Prostate gland (tissue), 2 donors: ENCODE data around the gene UNC119. TPM values are rescaled to one million over a fixed set of nuclear protein-coding genes. Genes with fewer than 3 reads are reported as not detected.

Experiments used
- DNase-seq: peaks from one replicate; pipeline ENCODE4 v3.0.0-alpha.2; 2019; ENCODE audit warnings: low spot score
- H3K27ac ChIP-seq, 2 donors: fragments of 200-600 bp; sonication (generic); 2 replicates each; pipeline ENCODE4 v1.5.1; 2017 to 2019
- H3K27me3 ChIP-seq: fragments of 200-600 bp; sonication (generic); replicated peaks from 2 replicates; pipeline ENCODE4 v1.5.1; 2019; ENCODE audit not compliant: insufficient read depth
- H3K36me3 ChIP-seq, 2 donors: fragments of 200-600 bp; sonication (generic); 1 replicate in 1 of 2; 2 replicates in 1 of 2; pipeline versions ENCODE4 v1.5.1 to v1.8.1; 2017 to 2019
- H3K4me1 ChIP-seq: fragments of 200-600 bp; sonication (generic); replicated peaks from 2 replicates; pipeline ENCODE4 v1.5.1; 2019
- H3K4me3 ChIP-seq, 2 donors: fragments of 200-600 bp; sonication (generic); 2 replicates each; pipeline ENCODE4 v1.5.1; 2017 to 2019
- H3K9me3 ChIP-seq: fragments of 200-600 bp; sonication (generic); 2 replicates; pipeline ENCODE4 v1.5.1; 2017
- CTCF ChIP-seq, 4 experiments: fragments of 200-600 bp in 2 of 4; fragments of 450-650 bp in 2 of 4; sonication (generic) in 2 of 4; IDR thresholded peaks; 1 replicate in 3 of 4; 2 replicates in 1 of 4; pipeline ENCODE4 v1.5.1; 2016 to 2019; ENCODE audit warnings: antibody characterized with exemption in 4 of 4, mild to moderate bottlenecking in 2 of 4, moderate library complexity in 2 of 4
- POLR2A ChIP-seq: fragments of 450-650 bp; IDR thresholded peaks from one replicate; pipeline ENCODE4 v1.6.1; 2016; ENCODE audit warnings: antibody characterized with exemption, mild to moderate bottlenecking
- POLR2AphosphoS5 ChIP-seq: sonication (generic); formaldehyde crosslinking; IDR thresholded peaks from one replicate; pipeline ENCODE4 v1.6.1; 2017; ENCODE audit warnings: antibody characterized with exemption
- WGBS: methylation state at CpG from one replicate; pipeline ENCODE4 v1.1.5; 2018; 5-methylcytosine and 5-hydroxymethylcytosine counted together
- intact Hi-C: fragments of 100-400 bp; cut with DNase I; formaldehyde crosslinking; loops from one replicate; pipeline ENCODE4 v1.14.2; 2022
- total RNA-seq, 2 donors: library from RNA; depleted of rRNA; stranded (reverse); fragments of >200 nt; gene quantifications; one replicate each; pipeline ENCODE4 v1.1.0, GENCODE V29; 2016

UNC119 gene
- total RNA-seq, 2 donors from 2014 or later: 51.1 to 154 TPM

GRCh38 chr17:28545787-28546415 lies 6.5 kb downstream of the UNC119 start:
- H3K4me1 ChIP-seq: no peaks in the 10 kb centered on the region
- WGBS: 75% methylated on average over 6 of the region's 6 CpGs
- no peaks in the 10 kb centered on the region for H3K9me3 ChIP-seq
- H3K36me3 ChIP-seq: no peaks in the 10 kb centered on the region
- TF ChIP-seq POLR2AphosphoS5: no peak
- no peak for TF ChIP-seq POLR2A
- TF ChIP-seq CTCF (IDR thresholded peaks at IDR 0.05): no peak
- no peaks in the 10 kb centered on the region for H3K27me3 ChIP-seq
- intact Hi-C loops: loop anchor here (5.0 kb wide), 1 partner anchor 66 kb away; the partner anchor contains the start of gene RSKR
- H3K4me3 ChIP-seq: no peak overlapping the region
- DNase-seq: no peak
- no peak overlapping the region for H3K27ac ChIP-seq

DNA sequence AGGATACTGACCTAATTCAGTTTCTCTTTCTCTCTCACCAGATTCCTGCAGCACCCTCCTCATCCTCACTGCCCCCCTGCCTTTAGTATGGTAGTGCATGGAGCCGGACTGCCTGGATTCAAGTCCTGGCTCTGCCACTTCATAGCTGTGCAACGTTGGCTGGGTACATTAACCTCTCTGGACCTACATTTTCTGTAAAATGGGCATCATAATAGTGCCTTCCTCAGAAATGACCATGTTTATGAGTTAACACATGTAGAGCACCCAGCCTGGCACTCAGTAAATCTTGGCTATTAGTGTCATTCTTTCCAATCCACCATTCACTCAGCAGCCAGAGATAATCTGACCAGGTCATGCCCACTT lies 7.3 kb downstream of the UNC119 start:
- 83% methylated on average over 2 of the region's 2 CpGs for WGBS
- H3K4me3 ChIP-seq: no peak overlapping the region
- no peaks in the 10 kb centered on the region for H3K36me3 ChIP-seq
- intact Hi-C loops: loop anchor here (5.0 kb wide), 1 partner anchor 67 kb away; the partner anchor contains the start of gene RSKR
- TF ChIP-seq POLR2A: no peak
- TF ChIP-seq CTCF (IDR thresholded peaks at IDR 0.05): no peak
- TF ChIP-seq POLR2AphosphoS5: no peak
- H3K4me1 ChIP-seq: no peaks in the 10 kb centered on the region
- no peak for DNase-seq
- no peaks in the 10 kb centered on the region for H3K27me3 ChIP-seq
- no peaks in the 10 kb centered on the region for H3K9me3 ChIP-seq
- no peak overlapping the region for H3K27ac ChIP-seq

GRCh38 chr17:28544402-28545140 lies 7.9 kb downstream of the UNC119 start:
- Histone ChIP-seq H3K27me3 (no peaks in the 10 kb centered on the region), H3K27ac (no peak overlapping the region), H3K4me1 (no peaks in the 10 kb centered on the region), H3K4me3 (no peak overlapping the region), H3K9me3 (no peaks in the 10 kb centered on the region), H3K36me3 (no peaks in the 10 kb centered on the region)
- intact Hi-C loops: loop anchor here (5.0 kb wide), 2 partner anchors 47 to 68 kb away; partner anchors contain the start of gene RSKR
- TF ChIP-seq CTCF (IDR thresholded peaks at IDR 0.05) (no peak), POLR2AphosphoS5 (no peak), POLR2A (no peak)
- DNase-seq: no peak
- WGBS: 63% methylated on average over 4 of the region's 4 CpGs

GRCh38 chr17:28541439-28541838 lies 11.0 kb downstream of the UNC119 start:
- Histone ChIP-seq H3K9me3 (no peaks in the 10 kb centered on the region), H3K36me3 (no peaks in the 10 kb centered on the region), H3K4me3 (no peak overlapping the region), H3K4me1 (no peaks in the 10 kb centered on the region), H3K27me3 (no peaks in the 10 kb centered on the region), H3K27ac (no peak overlapping the region)
- no peak for TF ChIP-seq POLR2AphosphoS5
- TF ChIP-seq POLR2A: no peak
- no peak for TF ChIP-seq CTCF (IDR thresholded peaks at IDR 0.05)
- intact Hi-C loops: loop anchor here (5.0 kb wide), 1 partner anchor 44 kb away; no protein-coding TSS in a partner anchor
- WGBS: 83% methylated on average over 4 of the region's 4 CpGs
- DNase-seq: no peak
